Measurements from ENCODE around the gene RHEBL1. TPM values are rescaled to one million over a fixed set of nuclear protein-coding genes. Genes with fewer than 3 reads are reported as not detected.

The RHEBL1 gene
- total and polyA plus RNA-seq, 4 donors, result 0.29 to 1.2 (median 0.36) TPM; not detected in 1

GRCh38 chr12:49043856-49044258, 25.9 kb downstream of the RHEBL1 start:
- Histone ChIP-seq H3K4me3 (ENCODE audit: low read depth in 1 of 3, low read length in 3 of 3) (no peak overlapping the region), H3K36me3 (ENCODE audit: control insufficient read depth in 4 of 4, insufficient read depth in 3 of 4, low read depth in 1 of 4, low read length in 3 of 4) (peaks cover 36 to 97% (median 68%) of the 10 kb centered on the region in 4 donors), H3K27me3 (ENCODE audit: control insufficient read depth in 4 of 4, insufficient read depth in 4 of 4, low read length in 3 of 4) (no peaks in the 10 kb centered on the region), H3K9me3 (ENCODE audit: control insufficient read depth in 4 of 4, low read length in 3 of 4) (no peaks in the 10 kb centered on the region), H3K9ac (ENCODE audit: low read depth in 1 of 2, low read length in 2 of 2) (no peak overlapping the region), H3K4me1 (ENCODE audit: control insufficient read depth in 4 of 4, insufficient read depth in 4 of 4, low read length in 3 of 4) (no peaks in the 10 kb centered on the region), H3K27ac (ENCODE audit: low read depth in 1 of 2, low read length in 2 of 2) (no peak overlapping the region)
- no peak for TF ChIP-seq FOXA2 (IDR thresholded peaks at IDR 0.05)
- TF ChIP-seq, protein P1, sequence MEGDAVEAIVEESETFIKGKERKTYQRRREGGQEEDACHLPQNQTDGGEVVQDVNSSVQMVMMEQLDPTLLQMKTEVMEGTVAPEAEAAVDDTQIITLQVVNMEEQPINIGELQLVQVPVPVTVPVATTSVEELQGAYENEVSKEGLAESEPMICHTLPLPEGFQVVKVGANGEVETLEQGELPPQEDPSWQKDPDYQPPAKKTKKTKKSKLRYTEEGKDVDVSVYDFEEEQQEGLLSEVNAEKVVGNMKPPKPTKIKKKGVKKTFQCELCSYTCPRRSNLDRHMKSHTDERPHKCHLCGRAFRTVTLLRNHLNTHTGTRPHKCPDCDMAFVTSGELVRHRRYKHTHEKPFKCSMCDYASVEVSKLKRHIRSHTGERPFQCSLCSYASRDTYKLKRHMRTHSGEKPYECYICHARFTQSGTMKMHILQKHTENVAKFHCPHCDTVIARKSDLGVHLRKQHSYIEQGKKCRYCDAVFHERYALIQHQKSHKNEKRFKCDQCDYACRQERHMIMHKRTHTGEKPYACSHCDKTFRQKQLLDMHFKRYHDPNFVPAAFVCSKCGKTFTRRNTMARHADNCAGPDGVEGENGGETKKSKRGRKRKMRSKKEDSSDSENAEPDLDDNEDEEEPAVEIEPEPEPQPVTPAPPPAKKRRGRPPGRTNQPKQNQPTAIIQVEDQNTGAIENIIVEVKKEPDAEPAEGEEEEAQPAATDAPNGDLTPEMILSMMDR (IDR thresholded peaks at IDR 0.05; ENCODE audit: low read depth, low read length, missing input control), result peak; percentile 42
- WGBS, result 63% methylated on average over 11 of the region's 11 CpGs
- peak; percentile 79 for DNase-seq (ENCODE audit: low spot score)

- DNase-seq (ENCODE audit: low spot score), result no peak
- whole genome bisulfite sequencing, result 97% methylated on average over 4 of the region's 4 CpGs
These were observed 26.5 kb downstream of the RHEBL1 start for GRCh38 chr12:49043241-49043640.

GRCh38 chr12:49041881-49042484, 27.8 kb downstream of the RHEBL1 start:
- H3K36me3 ChIP-seq (ENCODE audit: control insufficient read depth in 4 of 4, insufficient read depth in 3 of 4, low read depth in 1 of 4, low read length in 3 of 4), result peaks cover 33 to 98% (median 73%) of the 10 kb centered on the region in 4 donors
- TF ChIP-seq RAD21 (IDR thresholded peaks at IDR 0.05), result no peak
- 95% methylated on average over 18 of the region's 18 CpGs for WGBS
- no peak overlapping the region for H3K27ac ChIP-seq (ENCODE audit: low read depth in 1 of 2, low read length in 2 of 2)
- H3K9ac ChIP-seq (ENCODE audit: low read depth in 1 of 2, low read length in 2 of 2), result no peak overlapping the region
- no peaks in the 10 kb centered on the region for H3K9me3 ChIP-seq (ENCODE audit: control insufficient read depth in 4 of 4, low read length in 3 of 4)
- no peaks in the 10 kb centered on the region for H3K4me1 ChIP-seq (ENCODE audit: control insufficient read depth in 4 of 4, insufficient read depth in 4 of 4, low read length in 3 of 4)
- H3K27me3 ChIP-seq (ENCODE audit: control insufficient read depth in 4 of 4, insufficient read depth in 4 of 4, low read length in 3 of 4), result no peaks in the 10 kb centered on the region
- no peak for DNase-seq (ENCODE audit: low spot score)
- H3K4me3 ChIP-seq (ENCODE audit: low read depth in 1 of 3, low read length in 3 of 3), result no peak overlapping the region

More at GRCh38 chr12:49043241-49043640, 26.5 kb downstream of the RHEBL1 start:
- no peaks in the 10 kb centered on the region for H3K9me3 ChIP-seq (ENCODE audit: control insufficient read depth in 4 of 4, low read length in 3 of 4)
- no peaks in the 10 kb centered on the region for H3K4me1 ChIP-seq (ENCODE audit: control insufficient read depth in 4 of 4, insufficient read depth in 4 of 4, low read length in 3 of 4)
- no peak overlapping the region for H3K27ac ChIP-seq (ENCODE audit: low read depth in 1 of 2, low read length in 2 of 2)
- no peaks in the 10 kb centered on the region for H3K27me3 ChIP-seq (ENCODE audit: control insufficient read depth in 4 of 4, insufficient read depth in 4 of 4, low read length in 3 of 4)
- H3K9ac ChIP-seq (ENCODE audit: low read depth in 1 of 2, low read length in 2 of 2), result no peak overlapping the region
- H3K36me3 ChIP-seq (ENCODE audit: control insufficient read depth in 4 of 4, insufficient read depth in 3 of 4, low read depth in 1 of 4, low read length in 3 of 4), result peaks cover 33 to 97% (median 68%) of the 10 kb centered on the region in 4 donors
- TF ChIP-seq ATF3 (IDR thresholded peaks at IDR 0.05) (no peak), HNF4G (IDR thresholded peaks at IDR 0.05) (no peak), JUND (IDR thresholded peaks at IDR 0.05) (no peak)
- no peak overlapping the region for H3K4me3 ChIP-seq (ENCODE audit: low read depth in 1 of 3, low read length in 3 of 3)

- Histone ChIP-seq H3K36me3 (ENCODE audit: control insufficient read depth in 4 of 4, insufficient read depth in 3 of 4, low read depth in 1 of 4, low read length in 3 of 4) (peaks cover 29 to 96% (median 73%) of the 10 kb centered on the region in 4 donors), H3K9me3 (ENCODE audit: control insufficient read depth in 4 of 4, low read length in 3 of 4) (no peaks in the 10 kb centered on the region), H3K4me3 (ENCODE audit: low read depth in 1 of 3, low read length in 3 of 3) (no peak overlapping the region), H3K9ac (ENCODE audit: low read depth in 1 of 2, low read length in 2 of 2) (no peak overlapping the region), H3K27me3 (ENCODE audit: control insufficient read depth in 4 of 4, insufficient read depth in 4 of 4, low read length in 3 of 4) (no peaks in the 10 kb centered on the region), H3K27ac (ENCODE audit: low read depth in 1 of 2, low read length in 2 of 2) (no peak overlapping the region), H3K4me1 (ENCODE audit: control insufficient read depth in 4 of 4, insufficient read depth in 4 of 4, low read length in 3 of 4) (no peaks in the 10 kb centered on the region)
- WGBS, result 97% methylated on average over 31 of the region's 31 CpGs
- DNase-seq (ENCODE audit: low spot score), result no peak
- TF ChIP-seq RAD21 (IDR thresholded peaks at IDR 0.05) (no peak), RXRA (IDR thresholded peaks at IDR 0.05) (no peak), ATF3 (IDR thresholded peaks at IDR 0.05) (no peak), YY1 (IDR thresholded peaks at IDR 0.05) (no peak), TAF1 (conservative IDR thresholded peaks at IDR 0.05) (no peak), EGR1 (IDR thresholded peaks at IDR 0.05; ENCODE audit: low read depth in 2 of 2) (no peak)
These were observed 28.5 kb downstream of the RHEBL1 start for GRCh38 chr12:49041036-49041880.
